Ectodermal cell (in vitro differentiated cells): ENCODE data around the gene HPCAL1.

Experiments used
- H3K27ac ChIP-seq: 2 replicates; pipeline ENCODE4 v1.7.0; 2013; ENCODE audit warnings: mild to moderate bottlenecking, low read depth, low read length; ENCODE audit not compliant: insufficient read depth, poor library complexity, severe bottlenecking
- H3K27me3 ChIP-seq: 2 replicates; pipeline ENCODE4 v1.7.0; 2013; ENCODE audit warnings: mild to moderate bottlenecking, low read length; ENCODE audit not compliant: insufficient read depth, control insufficient read depth, poor library complexity, severe bottlenecking
- H3K36me3 ChIP-seq: one replicate; pipeline ENCODE4 v1.7.0; 2013; ENCODE audit warnings: low read length; ENCODE audit not compliant: control insufficient read depth, insufficient read depth
- H3K4me1 ChIP-seq: one replicate; pipeline ENCODE4 v1.7.0; 2013; ENCODE audit warnings: low read length; ENCODE audit not compliant: control insufficient read depth, insufficient read depth
- H3K4me3 ChIP-seq: 2 replicates; pipeline ENCODE4 v1.7.0; 2013; ENCODE audit warnings: low read depth, low read length, control low read depth; ENCODE audit not compliant: insufficient read depth
- H3K9me3 ChIP-seq: 2 replicates; pipeline ENCODE4 v1.7.0; 2013; ENCODE audit warnings: mild to moderate bottlenecking, low read length, moderate library complexity; ENCODE audit not compliant: control insufficient read depth
- WGBS, 2 experiments: methylation state at CpG; one replicate each; pipeline ENCODE4 v1.1.7; 2013; ENCODE audit warnings: missing lambda C conversion rate in 2 of 2; 5-methylcytosine and 5-hydroxymethylcytosine counted together

HPCAL1 gene

GRCh38 chr2:10344105-10345066 is 41.7 kb downstream of the HPCAL1 start:
- Histone ChIP-seq H3K4me1 (peaks cover 20% of the 10 kb centered on the region), H3K9me3 (no peaks in the 10 kb centered on the region), H3K27ac (no peak overlapping the region), H3K36me3 (no peaks in the 10 kb centered on the region), H3K4me3 (no peak overlapping the region), H3K27me3 (no peaks in the 10 kb centered on the region)
- WGBS, 2 experiments = 83 to 87% methylated on average over 19 of the region's 19 CpGs

GRCh38 chr2:10345126-10345525 is 42.4 kb downstream of the HPCAL1 start:
- peaks cover 20% of the 10 kb centered on the region for H3K4me1 ChIP-seq
- H3K9me3 ChIP-seq = no peaks in the 10 kb centered on the region
- no peaks in the 10 kb centered on the region for H3K27me3 ChIP-seq
- no peak overlapping the region for H3K27ac ChIP-seq
- H3K36me3 ChIP-seq = no peaks in the 10 kb centered on the region
- 94 to 98% methylated on average over 3 of the region's 3 CpGs for WGBS, 2 experiments
- H3K4me3 ChIP-seq = no peak overlapping the region

GRCh38 chr2:10345813-10346212 is 43.1 kb downstream of the HPCAL1 start:
- 55 to 72% methylated on average over 2 of the region's 3 CpGs for WGBS, 2 experiments
- H3K36me3 ChIP-seq = no peaks in the 10 kb centered on the region

GRCh38 chr2:10346929-10347561 is 44.3 kb downstream of the HPCAL1 start:
- Histone ChIP-seq H3K9me3 (no peaks in the 10 kb centered on the region), H3K36me3 (no peaks in the 10 kb centered on the region), H3K4me3 (no peak overlapping the region), H3K27ac (no peak overlapping the region), H3K27me3 (no peaks in the 10 kb centered on the region), H3K4me1 (peaks cover 20% of the 10 kb centered on the region)
- 52% methylated on average over 16 of the region's 16 CpGs for WGBS, 2 experiments

More at GRCh38 chr2:10345813-10346212, 43.1 kb downstream of the HPCAL1 start:
- Histone ChIP-seq H3K27me3 (no peaks in the 10 kb centered on the region), H3K9me3 (no peaks in the 10 kb centered on the region), H3K4me1 (peaks cover 20% of the 10 kb centered on the region), H3K4me3 (no peak overlapping the region), H3K27ac (no peak overlapping the region)

- no peaks in the 10 kb centered on the region for H3K27me3 ChIP-seq
- H3K36me3 ChIP-seq = no peaks in the 10 kb centered on the region
- peaks cover 20% of the 10 kb centered on the region for H3K4me1 ChIP-seq
- no peak overlapping the region for H3K4me3 ChIP-seq
- WGBS, 2 experiments = 90 to 92% methylated on average over 7 of the region's 7 CpGs
- no peak overlapping the region for H3K27ac ChIP-seq
- no peaks in the 10 kb centered on the region for H3K9me3 ChIP-seq
These were observed 44.9 kb downstream of the HPCAL1 start for GRCh38 chr2:10347562-10347948.

- Histone ChIP-seq H3K9me3 (no peaks in the 10 kb centered on the region), H3K27ac (no peak overlapping the region), H3K27me3 (no peaks in the 10 kb centered on the region), H3K36me3 (no peaks in the 10 kb centered on the region), H3K4me3 (no peak overlapping the region), H3K4me1 (peaks cover 18% of the 10 kb centered on the region)
- WGBS, 2 experiments = 94 to 95% methylated on average over 7 of the region's 7 CpGs
These were observed 46.2 kb downstream of the HPCAL1 start for GRCh38 chr2:10348891-10349290.

GRCh38 chr2:10350761-10351160 is 48.1 kb downstream of the HPCAL1 start:
- Histone ChIP-seq H3K4me3 (no peak overlapping the region), H3K4me1 (peaks cover 15% of the 10 kb centered on the region)
- WGBS, 2 experiments = 75 to 76% methylated on average over 5 of the region's 5 CpGs

GRCh38 chr2:10352361-10352760 is 49.7 kb downstream of the HPCAL1 start:
- Histone ChIP-seq H3K27me3 (no peaks in the 10 kb centered on the region), H3K27ac (no peak overlapping the region), H3K36me3 (no peaks in the 10 kb centered on the region), H3K4me1 (peaks cover 3% of the 10 kb centered on the region), H3K9me3 (no peaks in the 10 kb centered on the region), H3K4me3 (no peak overlapping the region)
- WGBS, 2 experiments = 91 to 97% methylated on average over 4 to 5 of the region's 5 CpGs

More at GRCh38 chr2:10350761-10351160, 48.1 kb downstream of the HPCAL1 start:
- no peak overlapping the region for H3K27ac ChIP-seq
- no peaks in the 10 kb centered on the region for H3K9me3 ChIP-seq
- H3K36me3 ChIP-seq = no peaks in the 10 kb centered on the region
- H3K27me3 ChIP-seq = no peaks in the 10 kb centered on the region

GRCh38 chr2:10352972-10353371 is 50.3 kb downstream of the HPCAL1 start:
- H3K9me3 ChIP-seq = no peaks in the 10 kb centered on the region
- H3K4me1 ChIP-seq = no peaks in the 10 kb centered on the region
- WGBS, 2 experiments = 91 to 93% methylated on average over 7 of the region's 7 CpGs
- H3K27me3 ChIP-seq = no peaks in the 10 kb centered on the region
- no peak overlapping the region for H3K27ac ChIP-seq
- no peaks in the 10 kb centered on the region for H3K36me3 ChIP-seq
- no peak overlapping the region for H3K4me3 ChIP-seq

GRCh38 chr2:10353931-10354330 is 51.2 kb downstream of the HPCAL1 start:
- WGBS, 2 experiments = 92 to 94% methylated on average over 9 of the region's 9 CpGs
- no peaks in the 10 kb centered on the region for H3K4me1 ChIP-seq

More at GRCh38 chr2:10353931-10354330, 51.2 kb downstream of the HPCAL1 start:
- Histone ChIP-seq H3K27me3 (no peaks in the 10 kb centered on the region), H3K36me3 (no peaks in the 10 kb centered on the region), H3K9me3 (no peaks in the 10 kb centered on the region), H3K27ac (no peak overlapping the region), H3K4me3 (no peak overlapping the region)
